Brain microvascular endothelial cell (primary cell): Measurements from ENCODE around the gene ABHD14A.
"Not testable (repeated sequence)": the region's sequence is repeated elsewhere in the genome, so short reads cannot be mapped to it uniquely, and the experiment has no call there.

Experiments
- DNase-seq: peaks from one replicate; pipeline ENCODE4 v3.0.0-alpha.2; 2020
- H3K27ac ChIP-seq: fragments of 250-450 bp; sonication (Bioruptor Pico); 2 replicates; pipeline ENCODE4 v1.5.1; 2020; ENCODE audit warnings: mild to moderate bottlenecking, moderate library complexity
- H3K27me3 ChIP-seq: fragments of 250-450 bp; sonication (Bioruptor Pico); replicated peaks from 2 replicates; pipeline ENCODE4 v1.5.1; 2020; ENCODE audit warnings: mild to moderate bottlenecking
- H3K36me3 ChIP-seq: fragments of 250-450 bp; sonication (Bioruptor Pico); replicated peaks from 2 replicates; pipeline ENCODE4 v1.5.1; 2020; ENCODE audit warnings: mild to moderate bottlenecking
- H3K4me3 ChIP-seq: 2 replicates; pipeline ENCODE4 v1.5.1; 2011; ENCODE audit warnings: low read depth, mild to moderate bottlenecking, control low read depth, low read length, moderate library complexity
- CTCF ChIP-seq: IDR thresholded peaks from 2 replicates; pipeline ENCODE4 v1.5.1; 2011; ENCODE audit warnings: low read depth, mild to moderate bottlenecking, moderate library complexity, low read length, control low read depth, inconsistent platforms; ENCODE audit errors: missing control alignments
- in situ Hi-C: cut with HindIII; loops from 2 replicates; pipeline ENCODE4 v1.10.0; 2017; ENCODE audit warnings: low sequenced_read_pairs, low pct_ligation_motif_present

The ABHD14A gene

GRCh38 chr3:51974963-51975851 is at the start of gene ABHD14A:
Gene ABHD14A (plus strand): TSS chr3:51975064. CDS start chr3:51975136, 72 bp downstream.
- in situ Hi-C loops = no loop called here
- peak within 1 kb of the TSS; percentile 80 for H3K4me3 ChIP-seq
- H3K36me3 ChIP-seq = no peaks in the 10 kb centered on the region
- no peak within 1 kb of the TSS for H3K27ac ChIP-seq
- TF ChIP-seq CTCF = no peak
- H3K27me3 ChIP-seq = no peaks in the 10 kb centered on the region
- DNase-seq = no peak

- in situ Hi-C loops = no loop called here
Observed at GRCh38 chr3:51927061-51927977, 47.5 kb upstream of the ABHD14A start.

GRCh38 chr3:51928438-51928837 is 46.4 kb upstream of the ABHD14A start:
- no peak for TF ChIP-seq CTCF
- in situ Hi-C loops = no loop called here
- no peaks in the 10 kb centered on the region for H3K27me3 ChIP-seq

More at GRCh38 chr3:51927061-51927977, 47.5 kb upstream of the ABHD14A start:
- no peak overlapping the region for H3K4me3 ChIP-seq
- TF ChIP-seq CTCF = no peak
- no peaks in the 10 kb centered on the region for H3K36me3 ChIP-seq
- H3K27ac ChIP-seq = no peak overlapping the region
- DNase-seq = no peak
- no peaks in the 10 kb centered on the region for H3K27me3 ChIP-seq

GRCh38 chr3:51928981-51929380 is 45.9 kb upstream of the ABHD14A start:
- H3K36me3 ChIP-seq, in situ Hi-C loops, DNase-seq, H3K4me3 ChIP-seq, H3K27me3 ChIP-seq, H3K27ac ChIP-seq: not testable (repeated sequence)

More at GRCh38 chr3:51928438-51928837, 46.4 kb upstream of the ABHD14A start:
- Histone ChIP-seq H3K4me3 (no peak overlapping the region), H3K27ac (no peak overlapping the region), H3K36me3 (no peaks in the 10 kb centered on the region)
- no peak for DNase-seq

GRCh38 chr3:51929420-51930003 is 45.4 kb upstream of the ABHD14A start:
- DNase-seq = no peak
- in situ Hi-C loops = no loop called here
- Histone ChIP-seq H3K36me3 (peaks cover 10% of the 10 kb centered on the region), H3K4me3 (no peak overlapping the region), H3K27me3 (no peaks in the 10 kb centered on the region), H3K27ac (no peak overlapping the region)
- no peak for TF ChIP-seq CTCF
